CD4-positive, alpha-beta T cell treated with Interleukin-1 beta for 1 hour (primary cell): ENCODE results near the gene HSPBP1.

ENCODE experiments used
- DNase-seq, 2 donors: peaks; one replicate each; pipeline ENCODE4 v3.0.0-alpha.2; 2020 to 2022

HSPBP1 gene

DNA sequence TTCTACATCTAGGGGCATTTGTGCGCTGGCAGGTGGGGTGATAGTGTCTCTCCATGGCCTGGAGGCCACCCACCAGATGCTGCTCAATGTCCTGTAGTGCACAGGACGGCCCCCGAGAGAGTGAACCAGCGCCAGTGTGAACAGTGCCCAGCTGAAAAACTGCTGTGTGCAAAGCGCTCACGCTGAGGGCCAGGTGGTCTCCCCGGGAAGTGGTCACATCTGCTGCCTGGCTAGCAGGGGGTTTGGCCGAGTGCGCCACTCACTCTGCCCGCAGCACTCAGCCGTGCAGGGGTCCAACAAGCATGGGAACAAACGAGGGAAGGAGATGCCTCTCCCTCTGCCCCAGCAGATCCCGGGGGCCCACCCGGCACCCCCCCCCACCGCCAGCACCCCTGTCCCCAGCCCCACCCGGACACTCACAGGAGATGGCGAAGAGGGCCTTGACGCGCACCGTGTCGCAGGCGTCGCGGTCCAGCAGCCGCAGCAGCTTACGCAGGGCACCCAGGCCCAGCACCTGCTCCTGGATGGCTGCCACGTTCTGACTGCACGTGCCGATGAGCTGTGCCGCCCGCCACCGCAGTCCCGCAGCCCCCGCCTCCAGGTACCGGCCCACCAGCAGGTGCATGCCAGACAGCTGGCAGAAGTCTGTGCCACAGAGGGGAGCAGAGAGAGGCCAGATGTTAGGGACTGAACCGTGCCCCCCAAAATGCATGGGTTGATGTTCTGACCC is 5.8 kb downstream of the HSPBP1 start:
- no peak for DNase-seq

DNA sequence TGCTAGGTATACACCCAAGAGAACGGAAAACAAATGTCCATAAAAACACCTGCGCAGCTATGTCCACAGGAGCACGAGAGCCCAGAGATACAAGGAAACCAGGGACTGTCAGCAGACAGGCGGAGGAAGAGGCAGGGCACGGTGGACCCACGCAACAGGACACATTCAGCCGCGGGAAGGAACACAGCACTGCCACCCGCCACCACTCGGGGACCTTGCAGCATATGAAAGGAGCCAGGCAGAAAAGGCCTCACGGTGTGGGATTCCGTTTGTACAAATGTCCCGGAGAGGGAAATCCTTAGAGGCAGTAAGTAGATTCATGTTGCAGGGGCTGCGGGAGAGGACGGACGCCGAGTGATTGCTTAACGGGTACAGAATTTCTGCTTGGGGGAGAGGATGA is 7.8 kb downstream of the HSPBP1 start:
- DNase-seq: no peak

DNA sequence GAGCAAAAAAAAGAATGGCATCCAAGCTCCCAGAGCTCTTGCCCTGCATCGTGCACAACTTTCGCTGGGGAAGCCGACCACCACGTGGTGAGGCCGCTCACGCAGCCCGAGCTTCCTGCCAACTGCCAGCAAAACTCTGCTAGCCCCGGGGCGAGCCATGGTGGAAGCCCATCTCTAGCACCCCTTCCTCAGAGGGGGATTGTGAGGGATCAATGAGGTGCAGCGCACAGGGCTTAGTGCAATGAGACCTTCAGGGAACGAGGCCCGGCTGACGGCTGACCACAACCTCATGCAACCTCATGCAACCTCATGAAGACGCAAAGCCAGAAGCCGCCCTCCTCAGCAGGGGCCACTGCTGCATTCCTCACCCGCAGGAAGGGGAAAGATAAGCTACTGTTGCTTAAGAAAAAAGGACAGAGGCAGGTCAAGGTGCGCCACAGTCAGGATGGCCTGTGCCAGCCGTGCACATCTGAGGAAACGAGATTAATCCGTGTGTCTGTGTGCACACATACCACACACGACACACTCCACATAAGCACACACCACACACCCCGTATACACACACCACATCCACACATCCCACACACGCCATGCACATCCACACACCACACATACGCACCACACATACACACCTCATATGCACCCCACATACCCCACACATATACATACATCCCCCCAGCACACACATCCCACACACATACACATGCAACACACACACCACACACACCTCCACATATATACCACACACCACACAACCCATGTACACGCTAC is 9.6 kb downstream of the HSPBP1 start:
- no peak for DNase-seq

DNA sequence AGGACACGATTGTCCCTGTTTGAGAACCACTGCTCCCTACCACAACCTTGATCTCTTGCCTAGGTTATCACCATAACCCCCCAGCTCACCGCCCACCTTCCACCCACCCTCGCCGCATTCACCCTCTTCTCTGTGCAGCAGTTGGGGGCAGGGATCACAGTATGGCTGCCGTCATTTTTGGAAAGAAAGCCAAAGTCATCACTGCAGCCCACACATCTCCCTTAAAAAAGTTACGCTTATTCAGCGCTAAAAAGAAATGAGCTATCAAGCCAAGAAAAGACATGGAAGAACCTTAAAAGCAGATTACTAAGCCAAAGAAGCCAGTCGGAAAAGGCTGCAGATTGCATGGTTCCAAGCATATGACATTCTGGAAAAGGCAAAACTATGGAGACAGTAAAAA is 10.6 kb downstream of the HSPBP1 start:
- no peak for DNase-seq

DNA sequence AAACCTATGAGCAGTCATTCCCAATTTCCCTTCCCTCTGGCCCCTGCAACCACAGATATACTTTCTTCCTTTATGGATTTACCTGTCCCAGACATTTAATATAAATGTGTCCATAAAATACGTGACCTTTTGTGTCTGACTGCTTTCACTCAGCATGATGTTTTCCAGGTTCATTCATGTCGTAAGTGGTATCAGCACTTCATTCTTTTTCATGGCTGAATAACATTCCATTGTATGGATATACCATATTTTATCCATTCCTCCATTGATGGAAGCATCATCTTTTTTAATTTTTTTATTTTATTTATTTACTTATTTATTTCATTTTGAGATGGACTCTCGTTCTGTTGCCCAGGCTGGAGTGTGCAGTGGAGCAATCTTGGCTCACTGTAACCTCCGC is 13.1 kb downstream of the HSPBP1 start:
- DNase-seq: no peak

DNA sequence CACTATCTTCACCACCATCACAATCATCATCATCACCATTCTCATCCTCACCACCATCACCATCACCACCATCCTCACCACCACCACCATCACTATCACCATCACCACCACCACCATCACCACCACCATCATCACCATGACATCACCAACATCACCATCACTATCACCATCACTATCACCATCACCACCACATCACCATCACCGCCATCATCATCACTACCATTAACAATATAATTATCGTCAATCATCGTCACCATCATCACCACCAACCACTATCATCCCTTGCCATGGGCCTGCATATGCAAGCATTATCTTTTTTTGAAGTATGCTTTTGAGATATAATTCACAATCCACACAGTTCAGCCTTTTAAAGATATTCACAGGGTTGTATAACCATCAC is 13.5 kb downstream of the HSPBP1 start:
- DNase-seq: no peak

DNA sequence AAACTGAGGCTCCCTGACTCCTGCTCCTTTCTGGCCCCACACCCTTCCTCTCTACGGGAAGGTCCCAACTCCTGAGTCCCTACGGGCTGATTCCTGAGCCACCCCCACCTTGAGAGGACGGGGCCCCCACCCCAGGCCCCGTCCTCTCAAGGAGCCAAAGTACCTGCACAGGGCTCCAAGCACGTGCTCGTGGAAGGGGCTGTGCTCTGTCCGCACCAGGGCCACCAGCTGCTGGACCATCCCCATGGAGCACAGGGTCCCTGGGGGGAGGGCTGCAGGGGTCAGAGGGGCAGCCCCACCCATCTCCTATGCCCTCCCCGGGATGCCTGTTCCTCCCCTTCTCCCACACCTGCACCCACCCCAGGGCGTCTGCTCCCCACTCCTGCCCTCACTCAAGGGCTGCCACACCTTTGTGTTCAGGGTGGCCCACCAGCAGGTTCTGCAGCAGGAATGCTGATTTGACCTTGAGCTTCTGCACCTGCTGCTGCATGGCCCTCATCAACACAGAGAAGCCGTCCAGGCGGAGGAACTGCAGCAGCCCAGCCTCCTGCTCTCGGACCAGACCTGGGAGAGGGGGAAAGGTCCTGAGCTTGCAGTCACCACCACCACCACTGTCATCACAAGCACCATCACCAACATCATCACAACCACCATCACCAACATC is 14.1 kb downstream of the HSPBP1 start:
- no peak for DNase-seq

DNA sequence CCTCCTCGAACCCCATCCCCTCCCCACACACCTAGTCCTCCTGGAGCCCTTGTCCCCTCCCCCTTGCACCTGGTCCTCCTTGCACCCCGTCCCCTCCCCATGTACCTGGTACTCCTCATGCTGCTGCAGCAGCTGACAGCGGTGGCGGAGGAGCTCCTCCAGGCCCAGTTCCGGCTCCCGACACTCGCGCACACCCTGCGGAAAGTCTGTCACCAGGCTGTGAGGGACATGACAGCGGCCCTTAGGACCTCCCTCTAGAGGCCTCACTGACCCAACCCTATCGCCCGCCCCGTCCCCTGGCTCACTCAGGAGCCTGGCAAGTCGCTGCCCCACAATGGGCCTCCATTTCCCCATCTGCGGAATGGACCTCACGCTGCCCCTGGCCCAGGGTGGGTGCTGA is 14.7 kb downstream of the HSPBP1 start:
- no peak for DNase-seq

DNA sequence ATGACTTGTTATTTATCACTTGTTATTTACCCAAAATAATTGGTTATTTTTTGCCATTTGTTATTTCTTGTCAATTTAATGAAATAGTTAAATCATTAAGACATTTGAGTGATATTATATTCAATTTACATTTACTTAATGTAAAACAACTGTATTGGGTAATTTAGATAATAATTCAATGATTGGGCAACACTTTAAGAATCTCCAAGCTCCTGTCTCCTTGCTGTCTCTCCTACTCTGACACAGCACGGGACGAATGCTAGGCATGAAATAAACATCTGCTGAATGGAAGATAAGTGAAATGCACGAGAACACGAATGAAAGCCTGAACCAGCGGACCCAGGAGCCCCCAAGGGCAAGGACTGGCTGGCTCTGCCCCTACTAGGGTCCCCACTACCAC is 15.4 kb downstream of the HSPBP1 start:
- DNase-seq: no peak

DNA sequence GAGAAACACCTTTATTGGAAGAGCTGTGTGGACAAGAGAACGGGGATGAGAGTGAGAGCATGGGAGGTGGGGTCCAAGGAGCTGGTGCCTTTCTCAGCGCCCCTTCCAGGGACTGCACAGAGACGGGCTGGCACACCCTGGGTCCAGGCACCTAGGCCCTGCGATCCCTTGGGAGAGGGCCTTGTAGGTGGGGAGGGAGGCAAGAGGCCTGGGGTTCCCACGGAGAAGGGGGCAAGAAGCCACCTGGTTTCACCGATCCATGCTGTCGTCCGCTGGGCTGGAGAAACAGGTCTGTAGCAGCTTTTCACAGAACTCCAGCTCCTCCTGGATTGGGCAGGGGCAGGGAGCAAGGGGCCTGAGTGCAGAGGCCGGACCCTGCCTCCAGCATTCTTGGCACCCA is 17.6 kb downstream of the HSPBP1 start:
- DNase-seq: no peak

DNA sequence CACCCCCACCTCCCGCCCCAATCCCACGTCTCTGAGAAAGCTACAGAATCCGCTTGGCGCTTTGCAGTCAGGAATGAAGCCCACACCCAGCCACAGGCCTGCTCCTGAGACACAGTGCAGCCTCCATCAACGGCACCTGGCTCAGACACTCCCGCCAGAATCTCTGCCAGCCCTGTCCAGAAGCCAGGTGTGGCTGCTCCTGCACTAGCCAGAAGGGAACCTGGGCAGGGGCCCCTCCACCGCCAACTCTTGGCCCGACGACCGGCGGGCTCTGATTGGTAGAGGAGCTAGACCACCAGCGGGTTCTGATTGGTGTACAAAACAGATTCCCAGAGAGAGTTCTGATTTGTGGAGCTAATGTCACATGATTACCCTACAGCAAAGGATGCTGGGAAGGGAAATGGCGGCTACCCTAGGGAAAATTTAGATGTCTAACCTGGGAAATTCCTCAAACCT is 18.2 kb downstream of the HSPBP1 start:
- DNase-seq: no peak

DNA sequence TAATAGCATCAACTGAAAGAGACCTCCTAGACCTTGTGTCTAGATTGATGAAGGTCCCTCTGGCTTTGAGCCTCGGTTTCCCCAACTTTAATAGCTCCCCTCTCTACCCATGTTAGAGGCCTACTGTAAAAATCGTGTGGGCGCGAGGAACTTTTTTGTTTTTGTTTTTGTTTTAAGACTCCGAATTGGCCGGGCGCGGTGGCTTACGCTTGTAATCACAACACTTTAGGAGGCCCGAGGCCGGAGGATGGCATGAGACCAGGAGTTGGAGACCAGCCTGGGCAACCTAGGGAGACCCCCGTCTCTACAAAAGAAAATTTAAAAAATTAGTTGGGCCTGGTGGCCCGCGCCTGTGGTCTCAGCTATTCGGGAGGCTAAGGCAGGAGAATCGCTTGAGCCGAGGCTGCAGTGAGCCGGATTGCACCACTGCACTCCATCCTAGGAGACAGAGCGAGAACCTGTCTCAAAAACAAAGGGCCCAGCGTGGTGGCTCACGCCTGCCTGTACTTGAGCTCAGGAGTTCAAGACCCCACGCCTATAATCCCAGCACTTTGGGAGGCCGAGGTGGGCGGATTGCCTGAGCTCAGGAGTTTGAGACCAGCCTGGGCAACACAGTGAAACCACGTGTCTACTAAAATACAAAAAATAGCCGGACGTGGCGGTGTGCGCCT is 20.2 kb downstream of the HSPBP1 start:
- DNase-seq: no peak

DNA sequence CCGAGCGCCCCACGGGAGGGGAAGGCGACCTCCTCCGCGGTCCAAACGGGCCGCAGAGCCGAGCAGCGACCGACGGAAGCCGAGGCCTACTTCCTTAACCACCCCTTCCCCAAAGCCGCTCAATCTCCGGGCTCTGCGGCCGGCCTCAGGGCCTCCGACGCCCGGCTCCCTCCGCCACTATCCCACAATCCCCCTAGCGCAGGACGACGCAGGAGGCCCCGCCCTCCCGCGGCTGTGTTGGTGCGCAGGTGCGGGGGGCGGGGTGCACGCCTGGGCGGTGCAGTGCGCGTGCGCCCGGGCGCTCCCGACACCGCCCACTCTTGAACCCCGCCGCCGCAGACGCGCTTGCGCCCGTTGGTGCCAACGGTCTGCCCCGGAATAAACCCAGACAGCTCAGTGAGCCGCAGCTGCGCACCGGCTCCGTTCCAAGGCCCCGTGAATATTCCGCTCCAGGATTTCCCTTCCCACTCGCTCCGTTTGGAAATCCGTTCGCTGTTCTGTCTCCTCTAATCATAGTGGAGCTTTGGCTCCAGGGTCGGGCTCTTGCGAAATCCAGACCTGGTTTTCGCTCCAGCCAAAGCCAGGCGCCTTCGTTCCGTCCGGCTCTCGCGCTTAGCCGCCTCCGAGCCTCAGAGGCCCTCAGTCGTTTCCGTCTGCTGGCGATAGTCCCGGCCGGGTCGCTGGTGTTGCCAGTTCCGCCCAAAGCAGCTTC is 20.9 kb downstream of the HSPBP1 start, which contains the start of gene PPP6R1:
TSS of gene PPP6R1 (minus strand) at position 190 of the 712 bp plus-strand sequence. CDS start 11,914 bp downstream, outside the sequence.
- DNase-seq: peak; percentile 94 to 95

DNA sequence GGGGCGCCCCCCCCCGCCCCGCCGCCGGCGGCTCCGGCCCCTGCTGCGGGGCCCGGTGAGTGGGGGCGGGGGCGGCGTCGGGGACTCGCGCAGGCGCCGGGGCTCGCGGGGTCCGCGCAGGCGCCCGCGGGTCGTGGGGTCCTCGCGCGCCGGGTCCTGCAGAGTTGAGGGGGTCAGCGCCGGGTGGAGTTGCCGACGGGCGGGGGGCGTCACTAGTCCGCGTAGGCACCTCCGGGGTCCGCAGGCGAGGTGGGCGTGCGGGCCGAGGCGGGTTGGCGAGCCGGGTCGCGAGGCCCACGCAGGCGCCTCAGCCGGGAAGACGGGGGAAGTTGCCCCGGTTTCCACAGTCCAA is 21.5 kb downstream of the HSPBP1 start:
- peak; percentile 52 to 60 for DNase-seq

DNA sequence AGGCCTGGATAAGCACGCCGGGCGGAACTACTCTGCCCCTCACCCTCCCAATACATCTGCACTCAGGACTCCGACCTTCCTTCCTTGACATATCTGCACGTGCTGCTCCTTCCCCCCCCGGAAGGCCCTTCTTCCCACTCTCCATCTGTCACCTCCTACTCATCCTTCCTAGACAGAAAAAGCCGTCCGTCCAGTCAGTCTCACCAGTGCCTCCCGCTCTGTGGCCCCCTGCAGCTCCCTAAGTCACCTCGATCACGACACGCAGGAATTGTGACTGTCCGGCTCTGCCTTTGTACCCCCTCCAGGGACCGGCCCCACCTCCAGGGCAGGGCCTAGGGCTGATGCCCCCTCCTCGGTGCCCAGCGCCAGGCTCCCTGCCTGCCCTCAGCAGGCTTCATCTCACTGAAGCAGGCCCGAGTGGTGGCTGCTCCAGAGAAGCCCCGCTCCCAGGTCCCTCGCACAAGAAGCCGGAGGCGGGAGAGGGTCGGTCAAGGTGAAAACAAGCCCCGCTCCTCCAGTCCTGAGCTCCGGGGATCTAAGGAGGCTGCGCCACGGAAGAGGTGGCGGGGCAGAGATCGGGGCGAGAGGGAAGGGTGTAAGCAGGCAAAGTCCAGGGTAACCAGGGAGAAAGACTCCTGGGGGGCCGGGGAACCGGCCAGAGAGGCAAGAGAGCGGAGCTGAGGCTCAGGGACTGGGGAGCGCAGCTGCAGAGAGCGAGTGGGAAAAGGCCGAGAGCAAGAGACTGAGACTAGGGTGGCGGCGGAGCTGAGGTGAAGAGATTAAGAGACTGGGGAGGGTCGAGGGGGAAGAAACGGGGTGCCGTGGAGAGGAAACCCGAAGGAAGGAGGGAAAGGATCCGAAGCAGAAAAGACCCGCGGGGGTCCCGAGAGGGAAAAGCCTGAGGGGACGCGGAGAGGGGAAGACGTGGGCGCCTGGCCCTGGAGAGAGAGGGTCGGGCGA is 22.2 kb downstream of the HSPBP1 start:
- no peak for DNase-seq

DNA sequence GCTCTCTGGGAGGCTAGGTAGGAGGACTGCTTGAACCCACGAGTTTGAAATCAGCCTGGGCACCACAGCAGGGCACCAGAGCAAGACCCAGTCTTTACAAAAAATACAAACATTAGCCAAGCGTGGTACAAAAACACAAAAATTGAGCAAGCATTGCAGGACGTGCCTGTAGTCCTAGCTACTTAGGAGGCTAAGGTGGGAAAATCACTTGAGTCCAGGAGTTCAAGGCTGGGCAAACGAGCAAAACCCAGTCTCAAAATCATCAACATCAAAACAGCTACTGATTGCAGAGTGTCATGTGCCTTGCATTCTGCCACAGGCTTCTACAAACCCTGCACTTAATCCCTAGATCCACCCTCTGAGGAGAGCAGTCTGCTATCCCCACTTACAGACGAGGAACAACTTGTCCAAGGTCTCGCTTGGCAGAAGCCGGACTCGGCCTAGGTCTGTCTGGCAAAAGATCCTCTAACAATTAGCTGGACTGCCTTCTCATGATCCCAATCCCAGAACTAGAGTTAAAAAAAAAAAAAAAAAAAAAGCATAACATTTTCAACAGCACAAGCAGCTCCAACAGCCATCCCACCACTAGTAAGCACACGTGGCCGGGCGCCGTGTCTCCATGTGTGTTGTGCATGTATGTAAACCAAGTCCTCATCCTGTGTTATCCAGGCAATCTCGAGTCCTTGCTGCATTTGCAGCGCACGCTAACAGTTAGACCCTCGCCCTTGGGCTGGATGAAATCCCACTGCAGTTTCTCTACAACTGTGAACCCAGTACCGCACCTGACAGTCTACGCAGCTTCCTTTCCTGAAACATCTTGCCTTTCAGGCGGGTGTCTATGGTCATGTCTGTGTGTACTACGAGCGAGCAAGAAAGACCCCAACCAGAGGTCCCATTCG is 23.1 kb downstream of the HSPBP1 start:
- DNase-seq: no peak

DNA sequence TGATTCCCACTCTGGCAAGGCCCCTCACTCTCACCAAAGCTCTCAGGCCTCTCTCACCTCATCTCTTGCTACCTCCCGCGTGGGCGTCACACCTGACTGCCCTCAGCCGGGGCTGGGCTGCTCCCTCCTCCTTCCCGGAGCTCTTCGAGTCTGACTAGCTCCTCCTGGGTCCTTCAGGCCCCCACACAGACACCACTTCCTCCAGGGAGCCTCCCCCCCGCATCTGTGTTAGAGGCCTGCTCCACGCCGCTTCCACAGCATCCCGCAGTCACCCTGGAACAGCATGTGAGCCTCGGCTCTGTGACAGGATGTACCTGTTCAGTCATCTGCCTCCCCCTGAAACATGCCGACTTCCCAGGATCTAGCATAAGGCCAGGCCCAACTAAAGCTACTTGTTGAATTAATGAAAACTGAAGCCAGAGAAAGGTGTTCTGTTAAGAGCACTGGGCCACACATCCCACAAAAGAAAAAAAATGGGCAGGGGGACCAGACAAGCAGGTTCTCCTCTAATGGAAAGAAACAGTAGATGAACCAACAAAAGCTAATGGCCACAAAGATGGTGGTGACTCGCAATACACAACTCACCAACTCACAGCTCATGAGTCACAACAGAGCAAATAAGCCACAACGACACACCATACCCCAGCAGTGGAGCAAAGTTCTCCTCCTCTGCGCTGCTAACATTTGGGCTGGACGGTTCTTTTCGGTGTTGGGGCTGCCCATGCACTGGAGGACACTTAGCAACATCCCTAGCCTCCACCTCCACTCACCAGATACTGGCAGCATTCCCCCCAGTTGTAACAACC is 24.1 kb downstream of the HSPBP1 start:
- peak; percentile 48 to 56 for DNase-seq

DNA sequence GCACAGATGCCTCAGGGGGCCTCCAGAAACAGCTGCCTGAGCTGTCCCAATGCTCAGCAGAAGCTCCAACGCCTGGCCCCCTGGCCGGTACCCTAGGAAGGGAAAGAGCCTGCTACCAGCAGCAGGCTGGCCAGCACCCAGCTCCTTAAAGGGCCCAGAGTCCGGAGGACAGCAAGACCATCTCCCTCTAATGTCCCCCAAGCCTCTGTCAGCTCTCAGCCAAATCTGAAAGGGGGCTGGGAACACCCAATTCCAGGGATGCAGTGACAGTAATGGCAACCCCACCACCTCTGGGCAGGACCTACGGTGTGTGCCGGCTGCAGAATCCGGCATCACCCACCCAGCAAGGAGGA is 25.3 kb downstream of the HSPBP1 start:
- no peak for DNase-seq

DNA sequence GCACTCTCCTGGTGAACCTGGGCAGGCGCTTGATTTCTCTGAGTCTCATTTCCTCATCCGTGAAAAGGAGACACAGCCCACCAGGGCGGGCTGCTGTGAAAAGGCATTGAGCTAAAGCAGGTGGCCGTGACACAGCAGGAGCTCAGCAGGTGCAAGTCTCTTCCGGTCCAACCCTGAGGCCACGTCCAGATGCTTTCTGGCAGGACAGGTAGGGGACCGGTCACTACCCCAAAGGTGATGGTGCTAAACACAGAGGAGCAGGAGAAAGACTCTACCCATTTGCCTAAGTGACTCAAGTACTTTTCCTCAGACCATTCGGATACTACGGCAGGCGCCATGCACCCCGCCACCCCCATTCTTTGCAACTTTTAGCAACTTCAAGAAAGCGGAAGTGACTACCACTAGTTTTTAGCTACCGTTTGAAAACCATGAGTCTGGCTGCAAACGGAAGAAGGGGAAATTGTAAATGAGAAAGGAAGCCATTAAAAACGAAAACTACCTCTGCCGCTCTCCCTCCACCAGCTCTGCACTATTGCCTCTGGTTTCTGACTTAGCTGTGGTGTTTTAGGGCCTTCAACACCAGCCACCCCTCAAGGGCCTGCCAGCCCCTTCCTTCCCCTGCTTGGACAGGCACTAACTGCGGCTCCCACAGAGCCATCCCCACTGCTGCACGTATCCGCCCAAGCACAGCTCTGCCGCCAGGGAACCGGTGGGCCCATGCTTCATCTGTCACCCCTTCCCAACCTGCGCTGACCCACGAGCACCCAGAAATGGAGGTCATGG is 25.9 kb downstream of the HSPBP1 start:
- DNase-seq: peak; percentile 72 to 73
